HepG2 (cell line): ENCODE data around the gene MTIF3. TPM values are rescaled to one million over a fixed set of nuclear protein-coding genes. Genes with fewer than 3 reads are reported as not detected.

Experiments
- CAMTA2 ChIP-seq: sonication (generic); formaldehyde crosslinking; IDR thresholded peaks from 2 replicates; pipeline ENCODE4 v1.4.0; 2020; ENCODE audit warnings: mild to moderate bottlenecking, missing genetic modification reagents, borderline replicate concordance
- DZIP1 ChIP-seq: sonication (generic); formaldehyde crosslinking; IDR thresholded peaks from 2 replicates; pipeline ENCODE4 v1.5.0; 2020; ENCODE audit warnings: mild to moderate bottlenecking, missing genetic modification reagents
- IRF1 ChIP-seq: sonication (generic); formaldehyde crosslinking; IDR thresholded peaks from 2 replicates; pipeline ENCODE4 v1.4.0; 2020; ENCODE audit warnings: low read depth, mild to moderate bottlenecking, missing genetic modification reagents
- KLF6 ChIP-seq: IDR thresholded peaks from 2 replicates; pipeline ENCODE4 v1.8.0; 2016; ENCODE audit warnings: missing biosample characterization, missing genetic modification reagents
- MAZ ChIP-seq, 2 experiments: sonication (generic) in 1 of 2; formaldehyde crosslinking in 1 of 2; IDR thresholded peaks; 2 replicates each; pipeline versions ENCODE4 v1.5.0 to v1.6.1; 2012 to 2020; ENCODE audit warnings: low read depth in 2 of 2, mild to moderate bottlenecking in 2 of 2, borderline replicate concordance in 1 of 2, improper control_type of control experiment in 1 of 2, low read length in 1 of 2, missing genetic modification reagents in 1 of 2, moderate library complexity in 1 of 2
- MED8 ChIP-seq: sonication (generic); formaldehyde crosslinking; IDR thresholded peaks from 2 replicates; pipeline ENCODE4 v1.8.1; 2023; ENCODE audit warnings: mild to moderate bottlenecking, missing genetic modification reagents; ENCODE audit not compliant: insufficient replicate concordance
- RAD21 ChIP-seq: fragments of 450-650 bp; formaldehyde crosslinking; IDR thresholded peaks from 2 replicates; pipeline ENCODE4 v1.5.0; 2020; ENCODE audit warnings: mild to moderate bottlenecking
- TMF1 ChIP-seq: sonication (generic); formaldehyde crosslinking; IDR thresholded peaks from 2 replicates; pipeline ENCODE4 v1.8.1; 2022; ENCODE audit warnings: low read depth, missing genetic modification reagents
- WIZ ChIP-seq: sonication (generic); formaldehyde crosslinking; IDR thresholded peaks from 2 replicates; pipeline ENCODE4 v1.5.1; 2020; ENCODE audit warnings: mild to moderate bottlenecking, missing genetic modification reagents
- ZBTB33 ChIP-seq: sonication (generic); formaldehyde crosslinking; IDR thresholded peaks from 2 replicates; pipeline ENCODE4 v1.4.0; 2020; ENCODE audit warnings: missing genetic modification reagents
- ZC3H4 ChIP-seq: sonication (generic); formaldehyde crosslinking; IDR thresholded peaks from 2 replicates; pipeline ENCODE4 v1.4.0; 2020; ENCODE audit warnings: missing genetic modification reagents, borderline replicate concordance
- ZMYM3 ChIP-seq: sonication (generic); formaldehyde crosslinking; IDR thresholded peaks from 2 replicates; pipeline ENCODE4 v1.5.1; 2020; ENCODE audit warnings: mild to moderate bottlenecking, missing genetic modification reagents
- ZNF232 ChIP-seq: sonication (generic); formaldehyde crosslinking; IDR thresholded peaks from 2 replicates; pipeline ENCODE4 v1.4.0; 2020; ENCODE audit warnings: missing genetic modification reagents, borderline replicate concordance
- ZNF296 ChIP-seq: sonication (generic); formaldehyde crosslinking; conservative IDR thresholded peaks from 2 replicates; pipeline ENCODE4 v1.5.0; 2020; ENCODE audit warnings: mild to moderate bottlenecking, missing genetic modification reagents
- ZNF326 ChIP-seq: sonication (generic); formaldehyde crosslinking; IDR thresholded peaks from 2 replicates; pipeline ENCODE4 v1.4.0; 2020; ENCODE audit warnings: missing genetic modification reagents, borderline replicate concordance
- ZNF564 ChIP-seq: sonication (generic); formaldehyde crosslinking; IDR thresholded peaks from 2 replicates; pipeline ENCODE4 v1.8.1; 2023; ENCODE audit warnings: mild to moderate bottlenecking, missing genetic modification reagents
- ZNF800 ChIP-seq: sonication (generic); formaldehyde crosslinking; IDR thresholded peaks from 2 replicates; pipeline ENCODE4 v1.4.0; 2020; ENCODE audit warnings: missing genetic modification reagents
- ZNF891 ChIP-seq: sonication (generic); formaldehyde crosslinking; IDR thresholded peaks from 2 replicates; pipeline ENCODE4 v1.5.0; 2020; ENCODE audit warnings: mild to moderate bottlenecking, missing genetic modification reagents
- polyA plus RNA-seq, 8 experiments: library from polyadenylated mRNA; depleted of rRNA in 3 of 8; stranded (reverse) in 7 of 8; unstranded in 1 of 8; fragments of >200 nt; fragmentation: Illumina TruSeq in 4 of 8; extraction: Trizol in 4 of 8; gene quantifications; 2 replicates each; pipeline versions ENCODE4 v1.2.1 to v1.2.3, GENCODE V29; 2011 to 2016; ENCODE audit warnings: low read depth in 4 of 8, missing spikeins in 1 of 8, mixed read lengths in 1 of 8; ENCODE audit not compliant: insufficient read depth in 1 of 8
- total RNA-seq, 5 experiments: library from RNA; depleted of rRNA; stranded (reverse); fragments of >200 nt; fragmentation: Illumina TruSeq; extraction: Trizol; gene quantifications; 2 replicates each; pipeline ENCODE4 v1.2.3, GENCODE V29; 2016; ENCODE audit warnings: low read depth in 1 of 5

The MTIF3 gene
- total and polyA plus RNA-seq, 2 of the 13 experiments (the other 11 are each of a cell fraction or from before 2014, with no cell fraction given), result 33.7 to 40.6 TPM

GRCh38 chr13:27449936-27450828 lies at the start of gene MTIF3 (continued):
- TF ChIP-seq ZNF891 (CRISPR knock-in tag) (peak; percentile 82; the same call in 1 of the 2 replicates), ZNF326 (CRISPR knock-in tag) (no peak), DZIP1 (CRISPR knock-in tag) (0 out of 2 replicates have a peak, but pooled peaks have one; percentile 32), TMF1 (CRISPR knock-in tag) (no peak; the same call in 1 of the 2 replicates), ZBTB33 (CRISPR knock-in tag) (0 out of 2 replicates have a peak, but pooled peaks have one; percentile 2), ZC3H4 (CRISPR knock-in tag) (no peak), ZNF296 (CRISPR knock-in tag) (no peak), IRF1 (CRISPR knock-in tag) (no peak), CAMTA2 (CRISPR knock-in tag) (no peak), KLF6 (CRISPR knock-in tag) (peak; percentile 84), ZNF800 (CRISPR knock-in tag) (peak; percentile 55), RAD21 (no peak), WIZ (CRISPR knock-in tag) (no peak), ZNF232 (peak; percentile 56; the same call in 1 of the 2 replicates), MED8 (CRISPR knock-in tag) (peak; percentile 82), ZNF564 (CRISPR knock-in tag) (no peak), ZMYM3 (CRISPR knock-in tag) (no peak), MAZ (IDR thresholded peaks at IDR 0.05; ENCODE audit: borderline replicate concordance, low read depth, low read length) (peak; percentile 86), MAZ (CRISPR knock-in tag; IDR thresholded peaks at IDR 0.05; ENCODE audit: low read depth) (peak; percentile 20; the same call in 1 of the 2 replicates)
